GM21447 (cell line): Measurements from ENCODE around the gene FGF14.

Experiments
- ATAC-seq: cut with Tn5 transposase; IDR thresholded peaks from one replicate; pipeline ENCODE4 v1.9.1; 2021; ENCODE audit not compliant: unreplicated experiment

The FGF14 gene

GRCh38 chr13:102002287-102002686 is 399.6 kb downstream of the FGF14 start:
- ATAC-seq: no peak

GRCh38 chr13:102000764-102001163 is 401.1 kb downstream of the FGF14 start:
- no peak for ATAC-seq

DNA sequence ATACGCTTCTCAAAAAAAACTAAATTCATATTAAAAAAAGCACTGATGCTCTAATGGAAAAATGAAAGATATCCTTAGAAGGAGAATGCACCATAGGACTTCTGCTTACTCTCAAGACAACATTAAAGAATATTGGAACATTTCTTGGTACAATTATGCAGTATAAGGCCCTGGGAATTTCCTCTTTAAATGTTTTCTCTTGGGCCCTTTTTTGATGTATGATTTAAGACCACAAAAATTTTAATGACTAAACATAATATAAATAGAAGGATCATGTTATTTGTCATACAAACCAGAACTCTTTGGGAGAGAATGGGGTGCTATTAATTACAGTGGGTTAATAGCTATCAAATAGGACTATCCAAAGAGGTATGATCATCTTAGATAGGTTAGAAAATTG is 403.7 kb downstream of the FGF14 start:
- ATAC-seq: no peak

DNA sequence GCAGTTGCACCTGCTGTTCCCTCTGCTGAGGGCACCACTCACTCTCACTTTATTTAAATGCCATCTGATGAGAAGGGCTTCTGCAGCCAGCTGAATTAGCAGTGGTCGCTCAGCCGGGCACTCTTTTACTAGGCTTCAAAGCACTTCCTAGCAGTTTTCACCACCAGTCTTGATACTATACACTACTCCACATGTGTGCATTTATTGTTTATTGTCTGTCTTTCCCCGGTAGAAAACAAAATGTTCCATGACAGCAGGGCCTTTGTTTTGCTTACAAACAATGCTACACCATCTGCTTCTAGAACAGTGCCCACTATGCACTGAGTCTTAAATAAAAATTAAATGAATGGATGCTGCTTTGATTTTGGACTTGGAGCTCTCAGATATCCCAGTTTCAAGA is 404.9 kb downstream of the FGF14 start:
- no peak for ATAC-seq

GRCh38 chr13:101989798-101990350 is 412.0 kb downstream of the FGF14 start:
- ATAC-seq: no peak

DNA sequence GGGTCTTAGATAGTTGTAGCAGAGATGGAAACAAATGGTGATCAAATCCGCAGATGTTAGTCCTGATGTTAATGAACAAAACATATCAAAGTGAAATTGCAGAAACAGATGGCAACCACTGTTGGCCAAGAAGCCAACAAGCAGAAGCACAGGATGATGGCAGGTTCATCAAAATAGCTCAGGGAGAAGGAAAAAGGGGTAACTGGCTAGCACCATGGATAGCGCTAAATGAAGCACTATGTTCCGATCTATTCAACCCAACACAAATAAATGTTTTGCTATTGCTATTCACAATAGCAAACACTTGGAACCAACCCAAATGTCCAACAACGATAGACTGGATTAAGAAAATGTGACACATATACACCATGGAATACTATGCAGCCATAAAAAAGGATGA is 413.7 kb downstream of the FGF14 start:
- no peak for ATAC-seq

DNA sequence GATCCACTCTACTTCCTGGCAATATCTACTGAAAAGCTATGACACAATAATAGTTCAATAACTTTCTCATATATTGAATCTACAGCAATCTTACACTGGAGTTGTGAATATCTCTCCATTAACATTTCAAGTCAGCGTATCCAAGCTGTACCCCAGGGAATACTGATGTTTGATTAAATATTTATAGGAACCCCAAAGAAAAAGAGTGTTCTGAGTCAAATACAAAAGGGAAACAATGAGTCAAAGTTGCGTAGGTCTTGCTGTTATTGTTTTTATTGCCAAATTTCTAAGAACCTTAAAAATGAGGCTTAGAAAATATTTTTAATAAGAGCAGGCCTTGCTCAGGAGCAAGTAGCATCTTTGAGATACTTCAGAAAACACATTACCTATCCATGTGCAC is 415.5 kb downstream of the FGF14 start:
- no peak for ATAC-seq

- no peak for ATAC-seq
Measured at GRCh38 chr13:101985321-101985720, 416.5 kb downstream of the FGF14 start.

DNA sequence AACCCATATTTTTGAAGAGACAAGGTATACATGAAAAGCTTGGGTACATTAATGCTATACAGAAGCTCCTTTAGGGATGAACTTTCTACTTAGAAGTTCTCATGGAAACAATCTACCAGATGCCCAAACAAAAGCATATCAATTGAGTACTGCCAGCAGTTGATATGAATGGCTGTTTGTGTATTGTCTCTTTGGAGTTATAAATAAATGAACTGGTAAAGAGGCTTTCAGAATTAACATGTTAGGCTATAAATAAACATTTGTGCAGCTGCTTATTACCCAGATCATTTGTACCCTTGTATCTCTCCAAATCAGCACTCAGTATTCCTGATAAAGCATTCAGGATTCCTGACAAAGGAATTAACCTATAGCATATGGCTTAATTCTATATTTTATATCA is 418.9 kb downstream of the FGF14 start:
- ATAC-seq: no peak

DNA sequence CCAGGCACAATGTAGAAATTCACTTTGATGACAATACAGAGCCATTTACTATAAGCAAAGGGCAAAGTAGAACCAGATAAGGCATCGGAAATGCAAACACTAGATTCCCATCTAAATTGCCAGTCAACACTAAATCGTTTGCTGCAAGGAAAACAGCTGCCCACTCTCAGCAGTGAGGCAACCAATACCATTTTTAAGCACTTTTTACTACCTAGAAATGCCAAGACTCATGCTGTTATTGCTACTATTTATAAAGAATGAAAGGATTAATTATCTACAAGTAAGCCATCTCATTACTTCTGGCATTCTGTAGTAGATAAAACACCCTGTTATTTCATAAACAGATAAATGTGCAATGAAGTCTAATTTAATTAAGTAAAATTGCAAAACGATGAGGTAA is 422.0 kb downstream of the FGF14 start:
- ATAC-seq: no peak

DNA sequence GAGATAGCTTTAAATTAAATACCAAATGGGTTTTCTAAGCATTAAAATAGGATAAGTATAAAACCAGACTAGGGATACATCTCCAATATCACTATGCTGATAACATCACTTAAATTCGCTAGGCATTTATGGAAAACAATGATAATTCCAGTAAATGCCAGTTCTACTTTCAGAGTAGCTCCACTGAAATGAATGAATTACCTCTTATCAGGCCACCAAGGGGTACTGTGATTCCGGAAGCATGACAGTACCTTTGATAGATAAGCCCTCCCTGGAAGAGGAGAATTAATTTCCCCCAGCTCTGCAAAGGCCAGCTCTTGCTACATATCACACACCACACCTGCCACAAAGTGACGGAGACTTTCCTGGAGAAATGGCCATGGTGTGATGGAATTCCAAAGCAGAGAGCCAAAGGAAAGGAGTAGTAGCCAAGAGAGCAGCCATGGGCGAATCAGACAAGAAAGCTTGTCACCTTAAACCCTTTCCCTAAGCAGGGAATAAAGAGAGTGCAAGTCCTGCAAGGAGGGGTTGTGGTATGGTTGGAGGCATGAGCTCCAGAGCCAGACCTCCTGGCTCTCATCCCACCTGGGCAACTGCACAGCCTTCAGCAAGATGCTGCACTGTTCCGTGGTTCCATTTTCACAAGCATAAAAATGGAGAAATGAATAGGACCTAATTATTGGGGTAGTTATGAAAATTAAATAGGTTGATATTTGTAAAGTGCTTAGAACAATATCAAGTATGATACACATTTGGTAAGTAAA is 423.1 kb downstream of the FGF14 start:
- ATAC-seq: no peak

DNA sequence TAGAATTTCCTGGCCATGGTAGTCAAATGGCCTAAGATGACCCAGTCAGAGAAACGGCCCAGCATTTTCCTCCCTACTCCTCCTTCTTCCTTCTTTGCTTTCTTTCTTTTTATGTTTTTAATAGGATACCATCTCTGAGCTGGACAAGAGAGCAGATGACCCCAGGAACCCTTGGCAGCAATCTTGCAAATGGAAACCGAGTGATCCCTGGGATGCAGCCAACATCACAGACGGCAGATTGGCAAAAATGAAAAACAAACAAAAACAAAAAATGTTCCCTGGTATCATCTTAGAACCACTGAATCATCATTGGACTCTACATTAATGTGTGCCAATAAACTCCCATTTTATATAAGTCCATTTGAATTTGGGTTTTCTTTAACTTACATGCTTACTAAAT is 424.4 kb downstream of the FGF14 start:
- ATAC-seq: no peak

- ATAC-seq: no peak
Measured at GRCh38 chr13:101972191-101972590, 429.7 kb downstream of the FGF14 start.

DNA sequence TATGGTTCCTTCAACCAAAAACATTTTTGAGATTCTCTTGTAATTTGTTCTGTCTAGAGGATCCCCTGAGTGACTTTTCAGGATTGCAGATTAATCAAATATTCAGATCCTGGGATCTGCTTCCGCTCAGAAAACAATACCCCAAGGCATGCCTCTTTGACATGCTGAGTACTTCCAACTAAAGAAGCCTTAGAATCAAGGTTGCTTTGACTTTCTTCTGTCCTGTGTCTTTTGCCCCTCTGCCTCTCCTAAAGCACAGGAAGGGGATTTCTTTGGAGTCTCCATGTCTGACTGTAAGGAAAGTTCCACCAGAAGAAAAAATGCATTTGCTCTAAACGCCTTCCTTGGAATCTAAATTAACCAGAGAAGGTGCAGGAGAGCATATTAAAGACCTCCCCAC is 431.5 kb downstream of the FGF14 start:
- no peak for ATAC-seq

- ATAC-seq: no peak
Measured at GRCh38 chr13:101967781-101968180, 434.1 kb downstream of the FGF14 start.

DNA sequence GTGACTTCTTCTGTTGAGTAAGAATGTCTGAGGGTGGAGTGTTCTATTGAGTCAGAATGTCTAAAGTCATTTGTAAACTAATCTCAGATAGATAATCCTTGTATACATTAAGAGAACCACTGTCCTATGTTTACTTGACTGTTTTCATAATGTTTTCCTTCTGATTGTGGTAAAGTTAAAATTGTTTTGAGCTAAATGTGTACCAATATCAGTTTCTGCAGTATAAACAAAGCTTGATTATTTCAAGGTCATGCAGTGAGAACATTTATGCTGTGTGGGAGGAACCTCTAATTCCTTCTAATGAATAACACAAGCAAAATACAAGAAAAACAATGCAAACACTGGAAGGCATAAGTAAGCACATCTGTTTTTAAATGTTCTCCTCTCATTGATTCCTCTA is 434.6 kb downstream of the FGF14 start:
- no peak for ATAC-seq

- ATAC-seq: no peak
Measured at GRCh38 chr13:101965096-101965495, 436.8 kb downstream of the FGF14 start.

DNA sequence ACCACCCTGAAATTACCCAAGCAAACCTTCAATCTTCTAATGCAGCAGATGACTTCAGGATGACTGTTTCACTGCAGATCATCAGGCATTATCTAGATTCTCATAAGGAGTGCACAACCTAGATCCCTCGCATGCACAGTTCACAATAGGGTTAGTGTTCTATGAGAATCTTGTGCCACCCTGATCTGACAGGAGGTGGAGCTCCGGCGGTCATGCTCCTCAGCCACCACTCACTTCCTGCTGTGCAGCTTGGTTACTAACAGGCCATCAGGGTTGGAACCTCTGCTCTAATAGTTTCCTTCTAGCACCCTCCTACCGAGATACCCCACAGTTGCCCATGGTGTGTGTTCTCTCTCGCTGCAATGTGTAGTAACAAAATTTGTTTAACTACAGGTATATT is 442.8 kb downstream of the FGF14 start:
- ATAC-seq: no peak

GRCh38 chr13:101955764-101956163 is 446.1 kb downstream of the FGF14 start:
- no peak for ATAC-seq

GRCh38 chr13:101951114-101951513 is 450.7 kb downstream of the FGF14 start:
- ATAC-seq: no peak

GRCh38 chr13:101949681-101950080 is 452.2 kb downstream of the FGF14 start:
- no peak for ATAC-seq

DNA sequence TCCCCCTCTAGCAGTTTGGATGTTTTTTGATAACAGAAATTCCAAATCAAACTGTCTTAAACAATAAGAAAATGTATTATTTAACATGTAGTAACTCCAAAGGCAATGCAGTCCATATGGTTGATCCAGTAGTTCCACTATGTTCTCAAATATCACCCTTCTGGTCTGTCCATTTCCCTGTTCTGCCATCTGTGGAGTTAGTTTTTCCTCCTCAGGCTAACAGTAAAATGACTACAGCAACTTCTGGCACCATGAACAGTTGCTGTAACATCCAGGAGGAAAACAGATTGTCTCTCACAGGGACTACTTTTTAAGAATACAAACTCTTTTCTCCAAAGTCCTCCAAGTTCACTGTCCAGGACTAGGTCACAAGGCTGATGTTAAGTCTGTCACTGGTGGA is 455.4 kb downstream of the FGF14 start:
- ATAC-seq: no peak

GRCh38 chr13:101945435-101945834 is 456.4 kb downstream of the FGF14 start:
- ATAC-seq: no peak
